Keratinocyte (primary cell): ENCODE results near the gene BCOR. TPM values are rescaled to one million over a fixed set of nuclear protein-coding genes. Genes with fewer than 3 reads are reported as not detected.

Experiments used
- DNase-seq: peaks from one replicate; pipeline ENCODE4 v3.0.0-alpha.2; 2011; ENCODE audit warnings: low read depth, missing footprints, low spot score
- FAIRE-seq: peaks from 2 replicates; lab custom pipeline; 2011; peaks lifted over from hg19 to GRCh38; lab: Jason Lieb, UNC
- H2AFZ ChIP-seq: 2 replicates; pipeline ENCODE4 v1.6.0; 2012; ENCODE audit warnings: low read length, control low read depth, inconsistent platforms; ENCODE audit not compliant: control insufficient read depth
- H3K27ac ChIP-seq: 2 replicates; pipeline ENCODE4 v1.5.1; 2011; ENCODE audit warnings: low read length; ENCODE audit not compliant: control insufficient read depth, insufficient read depth
- H3K27me3 ChIP-seq: 3 replicates; pipeline ENCODE4 v1.6.0; 2011; ENCODE audit warnings: low read length; ENCODE audit not compliant: control insufficient read depth, insufficient read depth; ENCODE audit errors: extremely low read depth
- H3K36me3 ChIP-seq, 2 experiments: 2 replicates in 1 of 2; 3 replicates in 1 of 2; pipeline ENCODE4 v1.5.1; 2011; ENCODE audit warnings: low read length in 2 of 2, mild to moderate bottlenecking in 1 of 2; ENCODE audit not compliant: control insufficient read depth in 2 of 2, insufficient read depth in 2 of 2; ENCODE audit errors: extremely low read depth in 1 of 2
- H3K4me1 ChIP-seq: 3 replicates; pipeline ENCODE4 v1.5.1; 2011; ENCODE audit warnings: low read length; ENCODE audit not compliant: control insufficient read depth, insufficient read depth; ENCODE audit errors: extremely low read depth
- H3K4me2 ChIP-seq: 3 replicates; pipeline ENCODE4 v1.6.0; 2011; ENCODE audit warnings: low read depth, low read length; ENCODE audit not compliant: control insufficient read depth, insufficient read depth; ENCODE audit errors: extremely low read depth
- H3K4me3 ChIP-seq, 3 experiments: fragments of 200-600 bp in 1 of 3; sonication (generic) in 1 of 3; 2 replicates in 2 of 3; 3 replicates in 1 of 3; pipeline ENCODE4 v1.5.1; 2011 to 2016; ENCODE audit warnings: low read length in 3 of 3, mild to moderate bottlenecking in 3 of 3, control low read depth in 2 of 3, inconsistent platforms in 1 of 3, low read depth in 1 of 3, mixed read lengths in 1 of 3, mixed run types in 1 of 3, moderate library complexity in 1 of 3; ENCODE audit not compliant: control insufficient read depth in 2 of 3, insufficient read depth in 2 of 3; ENCODE audit errors: extremely low read depth in 1 of 3
- H3K79me2 ChIP-seq: 2 replicates; pipeline ENCODE4 v1.6.0; 2012; ENCODE audit warnings: low read length; ENCODE audit not compliant: control insufficient read depth, insufficient read depth
- H3K9ac ChIP-seq: 3 replicates; pipeline ENCODE4 v1.6.0; 2011; ENCODE audit warnings: low read length; ENCODE audit not compliant: control insufficient read depth, insufficient read depth; ENCODE audit errors: extremely low read depth
- H3K9me1 ChIP-seq: 3 replicates; pipeline ENCODE4 v1.6.0; 2011; ENCODE audit warnings: low read length; ENCODE audit not compliant: control insufficient read depth, insufficient read depth; ENCODE audit errors: extremely low read depth
- H3K9me3 ChIP-seq: 2 replicates; pipeline ENCODE4 v1.5.1; 2012; ENCODE audit warnings: low read depth, low read length; ENCODE audit not compliant: control insufficient read depth
- H4K20me1 ChIP-seq: 3 replicates; pipeline ENCODE4 v1.6.0; 2011; ENCODE audit warnings: low read length; ENCODE audit not compliant: control insufficient read depth, insufficient read depth; ENCODE audit errors: extremely low read depth
- CTCF ChIP-seq, 3 experiments: IDR thresholded peaks in 1 of 3; conservative IDR thresholded peaks in 1 of 3; optimal IDR thresholded peaks in 1 of 3; 2 replicates in 2 of 3; 3 replicates in 1 of 3; pipeline versions ENCODE3 to v1.5.1; 2011; ENCODE audit warnings: low read length in 3 of 3, mild to moderate bottlenecking in 3 of 3, moderate library complexity in 2 of 3, control low read depth in 1 of 3, inconsistent platforms in 1 of 3; ENCODE audit not compliant: insufficient read depth in 2 of 3; ENCODE audit errors: extremely low read depth in 1 of 3
- EZH2 ChIP-seq: IDR thresholded peaks from one replicate; pipeline ENCODE4 v1.6.1; 2012; ENCODE audit warnings: inconsistent platforms, mild to moderate bottlenecking, low read length, moderate library complexity
- dilution Hi-C: fragments of 300-500 bp; cut with MboI; formaldehyde crosslinking; loops from one replicate; pipeline ENCODE4 v1.7.0; 2020; ENCODE audit warnings: low sequenced_read_pairs; ENCODE audit not compliant: extremely low pct_ligation_motif_present
- polyA plus RNA-seq, 5 experiments: library from polyadenylated mRNA; depleted of rRNA in 3 of 5; stranded (reverse) in 3 of 5; stranded (forward) in 1 of 5; unstranded in 1 of 5; fragments of >200 nt; gene quantifications; 1 replicate in 1 of 5; 2 replicates in 3 of 5; 3 replicates in 1 of 5; pipeline versions ENCODE4 v1.2.1 to v1.2.3, GENCODE V29; 2011 to 2012; ENCODE audit warnings: missing spikeins in 2 of 5, low read depth in 1 of 5, low replicate concordance in 1 of 5

BCOR gene
- polyA plus RNA-seq, 1 donor (not counting 4 experiments of a cell fraction or from before 2014, with no cell fraction given), result 5.0 TPM

GRCh38 chrX:40108959-40109287 is 11.2 kb upstream of the BCOR start:
- Histone ChIP-seq H3K4me3 (peak overlapping the region; percentile 33 to 61 (median 51)), H3K27me3 (peaks cover 22% of the 10 kb centered on the region), H2AFZ (peak overlapping the region; percentile 19), H3K9me3 (no peaks in the 10 kb centered on the region), H3K27ac (peak overlapping the region; percentile 49), H3K4me1 (peaks cover 14% of the 10 kb centered on the region), H4K20me1 (no peaks in the 10 kb centered on the region), H3K9ac (peak overlapping the region; percentile 67), H3K9me1 (no peaks in the 10 kb centered on the region), H3K4me2 (peak overlapping the region; percentile 60), H3K79me2 (no peaks in the 10 kb centered on the region), H3K36me3 (no peaks in the 10 kb centered on the region)
- no peak for FAIRE-seq
- dilution Hi-C loops, result no loop called here
- DNase-seq, result no peak
- TF ChIP-seq CTCF (optimal IDR thresholded peaks at IDR 0.05 in 1 of 3, IDR thresholded peaks at IDR 0.05 in 1 of 3, conservative IDR thresholded peaks at IDR 0.05 in 1 of 3; ENCODE audit: extremely low read depth in 1 of 3, insufficient read depth in 2 of 3, low read length in 3 of 3), result no peak
- TF ChIP-seq EZH2, result no peak

- Histone ChIP-seq H3K9me1 (no peaks in the 10 kb centered on the region), H3K9me3 (no peaks in the 10 kb centered on the region), H3K27ac (no peak overlapping the region), H3K4me3 (peak overlapping the region in 2 of 3 experiments; percentile 25 to 37), H2AFZ (peak overlapping the region; percentile 12), H3K4me1 (peaks cover 14% of the 10 kb centered on the region), H3K4me2 (peak overlapping the region; percentile 60), H3K9ac (peak overlapping the region; percentile 44), H3K36me3 (no peaks in the 10 kb centered on the region), H3K27me3 (peaks cover 28% of the 10 kb centered on the region), H4K20me1 (no peaks in the 10 kb centered on the region), H3K79me2 (no peaks in the 10 kb centered on the region)
- dilution Hi-C loops, result no loop called here
- FAIRE-seq (no peak), DNase-seq (no peak)
- no peak for TF ChIP-seq CTCF (optimal IDR thresholded peaks at IDR 0.05 in 1 of 3, IDR thresholded peaks at IDR 0.05 in 1 of 3, conservative IDR thresholded peaks at IDR 0.05 in 1 of 3; ENCODE audit: extremely low read depth in 1 of 3, insufficient read depth in 2 of 3, low read length in 3 of 3)
- TF ChIP-seq EZH2, result no peak
Measured at GRCh38 chrX:40108162-40108958, 10.6 kb upstream of the BCOR start.
